ENCODE measurements around the gene ANXA6. TPM values are rescaled to one million over a fixed set of nuclear protein-coding genes. Genes with fewer than 3 reads are reported as not detected.

Gene ANXA6
- total and polyA plus RNA-seq, 2 of the 4 experiments (the other 2 are of a cell fraction) = 355 to 610 TPM

- no peaks in the 10 kb centered on the region for H3K27me3 ChIP-seq (ENCODE audit: control insufficient read depth, insufficient read depth, low read length)
- no peak overlapping the region for H2BK5ac ChIP-seq (ENCODE audit: low read depth, low read length, poor library complexity, severe bottlenecking)
- H3K4ac ChIP-seq (ENCODE audit: low read depth, low read length) = no peak overlapping the region; the same call in 1 of the 2 replicates
- WGBS, 2 experiments (ENCODE audit: extremely low coverage in 2 of 2, insufficient read length in 1 of 2) = 0% methylated on average over 1 of the region's 8 CpGs; no CpG with 5 or more reads in 1 of the 2 experiments
- H3K4me1 ChIP-seq (ENCODE audit: control insufficient read depth, insufficient read depth, low read length) = peaks cover 16% of the 10 kb centered on the region
- H3K18ac ChIP-seq (ENCODE audit: low read depth, low read length) = no peak overlapping the region
- H2AFZ ChIP-seq (replicated peaks; ENCODE audit: low read length, poor library complexity) = no peak overlapping the region
- no peaks in the 10 kb centered on the region for H3K9me3 ChIP-seq (ENCODE audit: control insufficient read depth, insufficient read depth, low read length)
- no peak overlapping the region for H3K27ac ChIP-seq (ENCODE audit: insufficient read depth, low read length)
- intact Hi-C loops (cut with micrococcal nuclease) (no loop called here), in situ Hi-C loops (cut with MboI; ENCODE audit: low sequenced_read_pairs) (no loop called here), dilution Hi-C loops (cut with HindIII; ENCODE audit: low sequenced_read_pairs, unreplicated experiment) (no loop called here)
- H2AK9ac ChIP-seq (replicated peaks; ENCODE audit: low read depth, low read length, poor library complexity) = peak overlapping the region; percentile 11
- no TSS peak for BruUV-seq (replicated peaks)
- no peak overlapping the region for H3K23ac ChIP-seq (ENCODE audit: low read depth, low read length)
- H3K36me3 ChIP-seq (ENCODE audit: control insufficient read depth, insufficient read depth, low read length) = peaks cover 75% of the 10 kb centered on the region
- H2AK5ac ChIP-seq (ENCODE audit: low read depth, low read length) = no peak overlapping the region
- no peak overlapping the region for H4K5ac ChIP-seq (ENCODE audit: low read depth, low read length)
- H3K4me3 ChIP-seq (ENCODE audit: insufficient read depth, low read depth, low read length) = no peak overlapping the region
- no peak overlapping the region for H3K9ac ChIP-seq (ENCODE audit: low read depth, low read length)
- POLR2A ChIA-PET (ENCODE audit: unreplicated experiment) = no interaction called here
- peaks cover 24% of the 10 kb centered on the region for H3K9me1 ChIP-seq (ENCODE audit: insufficient read depth, low read length)
- DNase-seq (no peak), ATAC-seq (ENCODE audit: low read depth) (no peak)
- no peak overlapping the region for H3K4me2 ChIP-seq (ENCODE audit: low read depth, low read length)
- no peak overlapping the region for H4K8ac ChIP-seq (ENCODE audit: low read depth in 2 of 2, low read length in 2 of 2)
- no peak overlapping the region for H4K91ac ChIP-seq (ENCODE audit: insufficient read depth, low read depth, low read length)
- H2BK120ac ChIP-seq (ENCODE audit: low read depth, low read length) = no peak overlapping the region
- no peak overlapping the region for H2BK15ac ChIP-seq (ENCODE audit: low read depth, low read length)
- CTCF ChIA-PET = interaction anchor here (0.8 kb wide), 1 partner anchor 51 kb away, joined by 3 read pairs; no protein-coding TSS in a partner anchor
- peaks cover 10% of the 10 kb centered on the region; the same call in 1 of the 2 replicates for H4K20me1 ChIP-seq (ENCODE audit: insufficient read depth, low read length)
- no peak overlapping the region for H3K56ac ChIP-seq (ENCODE audit: extremely low read depth, insufficient read depth, low read length)
- H2BK20ac ChIP-seq (ENCODE audit: low read depth, low read length) = no peak overlapping the region; the same call in 1 of the 2 replicates
- no peak for TF ChIP-seq MAZ (IDR thresholded peaks at IDR 0.05; ENCODE audit: borderline replicate concordance, low read depth, low read length)
- TF ChIP-seq ELK1 (IDR thresholded peaks at IDR 0.05; ENCODE audit: borderline replicate concordance, low read depth, low read length) = no peak
- no peak for TF ChIP-seq RCOR1 (IDR thresholded peaks at IDR 0.05; ENCODE audit: insufficient replicate concordance, low read length)
- no peak overlapping the region for H3K14ac ChIP-seq (replicated peaks; ENCODE audit: low read depth, low read length)
- peaks cover 30 to 60% of the 10 kb centered on the region in 2 experiments for H3K79me1 ChIP-seq (ENCODE audit: low read depth in 1 of 2, low read length in 2 of 2)
Observed at GRCh38 chr5:151108566-151108965, 49.0 kb downstream of the ANXA6 start.

Measured in IMR-90 (cell line).